ENCODE measurements around the gene ADORA1.

Gene ADORA1

DNA sequence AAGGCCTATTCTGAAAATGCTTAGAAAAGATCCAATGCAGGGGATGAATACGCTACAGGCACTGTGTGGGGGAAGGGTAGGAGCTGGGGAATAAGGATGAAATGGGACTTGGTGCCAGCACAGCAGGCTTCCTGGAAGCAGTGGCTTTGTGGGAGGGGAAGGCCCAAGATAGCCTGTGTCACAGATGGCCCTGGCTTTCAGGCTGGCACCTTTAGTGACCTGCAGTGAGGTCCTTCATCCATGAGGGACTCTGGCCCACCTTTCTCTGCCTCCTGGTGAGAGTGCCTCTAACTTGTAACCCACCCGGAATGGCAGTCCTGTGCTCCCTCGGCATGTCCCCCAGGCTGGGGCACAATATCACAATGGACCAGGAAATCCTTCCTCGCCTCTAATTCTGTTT lies 58.1 kb downstream of the ADORA1 start:
- DNase-seq (ENCODE audit: low spot score), result no peak
- no peak for FAIRE-seq

DNA sequence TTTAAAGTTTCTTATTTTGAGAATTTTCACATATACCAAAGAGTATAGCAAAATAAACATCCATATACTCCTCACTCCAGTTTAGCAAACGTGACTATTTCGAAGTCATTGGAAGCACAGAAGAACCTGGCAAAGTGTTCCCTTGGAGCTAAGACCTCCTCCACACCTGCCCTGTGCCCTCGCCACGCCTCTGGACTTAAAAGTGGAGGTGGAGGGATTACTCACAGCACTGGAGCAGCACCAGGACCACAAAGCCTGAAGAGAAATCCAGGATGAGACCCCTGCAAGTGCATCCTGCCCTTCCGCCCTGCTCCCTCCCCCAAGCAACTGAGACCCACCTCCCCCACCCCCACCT lies 58.5 kb downstream of the ADORA1 start:
- FAIRE-seq, result no peak

DNA sequence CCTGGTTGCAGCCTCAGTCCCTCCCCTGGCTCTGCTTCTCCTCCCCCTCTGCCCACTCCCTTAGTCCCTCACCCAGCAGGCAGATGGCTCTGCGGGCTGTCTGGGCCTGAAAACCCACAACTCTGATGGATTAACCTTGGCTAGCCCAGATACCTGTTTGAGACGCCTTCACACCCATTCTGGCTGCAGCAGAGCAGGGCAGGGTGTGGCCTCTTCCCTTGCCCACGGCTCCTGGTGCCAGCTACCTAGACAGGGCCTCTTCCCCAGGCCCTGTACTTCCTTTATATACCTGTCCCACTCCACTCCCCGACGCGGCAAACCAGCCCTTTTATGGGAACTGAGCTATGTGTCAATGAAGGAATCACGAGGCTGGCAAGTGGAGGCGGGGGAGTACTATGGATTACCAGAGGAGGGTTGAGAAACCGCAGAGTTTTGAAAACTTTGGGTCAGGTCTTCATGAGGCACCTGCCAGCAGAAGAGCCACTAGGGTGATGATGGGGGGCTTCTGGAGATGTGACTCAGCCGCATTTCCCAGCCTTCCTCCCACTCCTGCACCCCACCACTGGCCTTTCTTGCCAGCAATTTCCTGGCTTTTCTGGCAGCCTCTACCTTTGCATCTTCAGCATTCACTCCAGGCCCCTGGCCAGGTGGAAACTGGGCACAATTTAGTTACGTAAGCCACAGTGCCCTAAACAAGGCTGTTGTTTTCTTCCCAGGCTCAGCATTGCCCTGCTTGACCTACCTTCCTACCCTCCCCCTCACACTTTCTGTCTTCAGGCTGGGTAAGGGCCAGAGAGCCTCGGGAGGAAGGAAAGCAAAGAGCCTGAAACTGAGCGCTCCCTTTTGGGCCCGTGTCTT lies 59.1 kb downstream of the ADORA1 start, which contains the start of gene CHI3L1:
CHI3L1 (minus strand) TSS at position 259 of the 858 bp plus-strand sequence; CDS start at position 178, 81 bp downstream.
- no peak for FAIRE-seq
- DNase-seq (ENCODE audit: low spot score), result no peak

More for the DNA sequence above, 58.5 kb downstream of the ADORA1 start:
- no peak for DNase-seq (ENCODE audit: low spot score)

DNA sequence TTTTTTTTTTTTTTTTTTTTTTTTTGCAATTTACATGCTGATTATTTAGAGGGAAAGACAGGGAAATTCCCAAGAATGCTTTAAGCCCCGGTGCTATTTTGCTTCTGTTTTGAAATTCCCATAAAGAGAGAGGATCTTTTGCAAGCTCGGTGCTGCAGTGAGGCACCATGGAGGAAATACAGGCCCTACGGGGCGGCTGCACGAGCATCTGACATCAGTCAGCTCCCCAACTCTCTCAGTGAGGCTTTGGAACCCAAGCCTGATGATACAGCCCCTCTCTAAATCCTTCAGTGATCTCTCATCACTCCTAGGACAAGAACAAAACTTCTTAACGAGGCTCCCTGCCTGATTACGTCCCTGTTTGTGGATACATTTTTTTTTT lies 59.8 kb downstream of the ADORA1 start:
- FAIRE-seq (no peak), DNase-seq (ENCODE audit: low spot score) (no peak)

DNA sequence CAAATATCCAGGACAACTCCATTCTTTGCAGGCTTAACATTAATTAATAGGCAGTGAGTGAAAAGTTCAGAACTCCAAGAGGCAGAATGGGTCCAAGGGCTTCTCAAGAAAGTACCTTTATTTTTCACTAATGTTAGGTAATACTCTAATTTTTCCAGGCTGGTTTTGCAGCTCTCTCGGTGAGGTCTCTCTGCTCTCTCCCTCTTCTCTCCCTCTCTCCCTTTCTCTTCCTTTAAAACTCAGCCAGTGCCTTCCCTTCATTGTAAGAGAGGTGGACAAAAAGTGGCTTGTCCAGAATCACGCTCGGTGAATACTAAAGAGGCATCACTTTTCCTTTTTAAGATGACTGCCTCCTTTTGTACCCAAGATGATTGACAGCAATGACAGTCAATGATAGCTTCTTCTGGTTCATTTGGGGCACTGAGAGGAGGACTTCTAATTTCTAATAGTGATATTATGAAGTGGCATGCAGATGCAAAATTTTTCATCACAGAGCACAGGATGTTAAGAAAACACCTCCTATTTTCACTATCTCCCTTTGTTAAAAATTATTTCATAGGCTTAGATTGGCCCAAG lies 60.3 kb downstream of the ADORA1 start:
- FAIRE-seq (no peak), DNase-seq (ENCODE audit: low spot score) (no peak)

DNA sequence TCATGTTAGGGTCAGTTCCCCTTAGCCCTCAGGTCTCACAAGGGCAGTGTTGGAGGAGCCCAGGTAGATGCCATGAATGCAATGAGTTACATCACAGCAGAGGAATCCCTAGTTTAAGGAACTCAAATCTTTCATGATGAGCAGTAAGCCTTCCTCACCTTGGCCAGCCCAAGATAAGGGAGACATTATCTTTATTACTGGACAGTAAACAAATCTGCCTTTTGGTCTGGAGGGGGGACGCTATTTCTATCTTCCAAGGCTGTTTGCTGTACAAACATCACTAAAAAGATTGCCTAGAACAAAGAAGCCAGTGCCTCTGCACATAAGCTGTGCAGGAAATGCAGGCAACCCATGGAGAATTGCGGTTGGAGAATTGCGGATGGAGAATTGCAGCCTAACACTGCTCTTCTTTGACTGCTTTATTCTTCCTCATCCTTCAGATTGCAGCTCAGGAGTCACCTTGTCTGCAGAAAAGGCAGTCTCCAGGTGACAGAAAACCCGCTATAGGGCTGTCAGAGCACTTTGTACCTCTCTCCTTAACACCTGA lies 61.2 kb downstream of the ADORA1 start:
- FAIRE-seq (no peak), DNase-seq (ENCODE audit: low spot score) (no peak)

DNA sequence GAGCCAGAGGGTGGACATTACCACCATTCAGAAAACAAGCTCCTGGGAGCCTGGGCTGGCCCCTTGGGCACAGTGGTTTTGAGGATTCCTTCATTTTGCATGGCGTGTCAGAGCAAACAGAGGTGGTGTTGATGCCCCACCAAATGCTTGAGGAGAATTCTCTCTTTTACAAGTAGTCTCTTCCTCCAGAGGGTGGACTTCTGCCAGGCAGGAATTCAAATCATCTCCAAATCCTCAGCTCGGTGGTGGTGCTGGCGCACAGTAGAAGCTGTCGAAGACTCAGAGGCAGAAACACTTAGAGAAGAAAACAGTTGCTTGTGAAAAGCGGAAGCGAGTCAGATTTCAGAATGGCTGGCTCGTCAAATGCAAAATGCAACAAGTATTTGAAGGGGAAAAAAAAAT lies 62.4 kb downstream of the ADORA1 start:
- FAIRE-seq (no peak), DNase-seq (ENCODE audit: low spot score) (no peak)

DNA sequence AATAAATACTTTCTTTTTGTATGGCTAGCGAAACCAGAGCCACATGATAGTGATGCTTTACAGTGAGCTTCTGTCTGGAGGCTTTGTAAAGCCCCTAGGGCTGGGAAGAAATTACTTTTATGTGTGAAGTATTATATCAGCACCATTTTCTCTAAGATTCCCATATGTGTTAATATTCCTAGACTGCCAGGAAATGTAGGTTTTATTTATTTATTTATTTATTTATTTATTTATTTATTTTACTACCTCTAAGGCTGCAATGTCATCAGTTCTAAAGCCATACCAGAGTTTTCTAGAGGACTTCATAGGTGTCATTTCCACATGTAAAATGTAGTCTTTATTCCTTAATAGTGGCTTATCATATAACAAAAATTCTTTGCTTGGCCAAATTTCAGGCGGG lies 63.4 kb downstream of the ADORA1 start:
- FAIRE-seq (no peak), DNase-seq (ENCODE audit: low spot score) (no peak)

DNA sequence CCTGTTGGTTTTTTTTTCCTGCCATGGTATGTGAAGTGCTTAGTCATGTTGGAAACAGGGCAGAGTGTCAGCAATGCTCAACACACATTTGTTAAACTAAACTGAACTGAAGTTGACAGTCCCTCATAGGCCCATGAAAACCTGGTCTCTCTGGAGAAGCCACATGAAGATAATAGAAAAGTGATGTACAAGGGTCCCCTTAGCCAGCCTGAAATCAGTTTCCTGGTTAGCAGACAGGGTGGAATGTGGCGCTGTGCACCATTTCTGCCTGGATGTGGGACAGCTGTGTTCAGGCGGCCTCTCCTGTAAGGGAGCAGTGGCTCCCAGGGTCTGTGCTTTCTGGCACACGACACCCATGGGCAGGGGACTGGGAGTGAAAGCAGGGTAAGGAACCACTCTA lies 68.8 kb downstream of the ADORA1 start:
- FAIRE-seq (no peak), DNase-seq (ENCODE audit: low spot score) (no peak)

DNA sequence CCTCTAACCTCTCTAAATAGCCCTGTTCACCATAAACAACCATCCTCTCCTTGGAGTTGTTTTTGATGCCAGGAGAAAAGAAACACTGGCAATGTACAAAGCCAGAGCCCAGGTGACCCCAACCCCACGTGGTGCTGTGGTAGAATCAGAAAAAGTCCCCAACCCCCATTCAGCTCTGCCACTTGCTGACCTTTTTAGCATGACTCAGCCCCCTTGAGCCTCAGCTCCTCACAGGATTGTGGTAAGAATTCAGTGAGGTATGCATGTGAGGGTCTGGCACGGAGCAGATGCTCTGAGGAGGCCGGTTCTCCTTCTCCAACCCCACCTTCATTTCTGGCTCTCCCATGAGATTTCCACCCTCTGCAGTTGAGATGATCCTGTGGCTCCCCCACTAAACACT lies 70.1 kb downstream of the ADORA1 start:
- FAIRE-seq (peak; percentile 79), DNase-seq (ENCODE audit: low spot score) (peak; percentile 71)

DNA sequence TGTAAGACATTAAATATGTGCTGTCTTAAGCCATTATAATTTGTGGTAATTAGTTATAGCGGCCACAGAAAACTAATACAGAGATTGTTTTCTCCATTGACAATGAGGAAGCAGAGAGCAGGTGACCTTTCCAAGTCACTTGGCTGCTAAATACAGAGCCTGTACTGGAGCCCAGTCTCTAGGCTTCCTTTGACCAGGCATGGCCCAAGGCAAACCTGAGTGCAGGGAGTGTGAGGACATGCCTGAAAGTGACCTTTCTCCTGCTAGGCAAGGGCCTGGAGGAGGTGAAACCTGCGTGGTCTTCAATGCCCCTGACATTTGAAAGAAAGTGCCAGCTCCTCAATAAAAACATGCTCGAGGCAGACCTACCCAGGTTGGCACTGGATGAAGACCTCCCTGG lies 71.5 kb downstream of the ADORA1 start:
- FAIRE-seq, result no peak

DNA sequence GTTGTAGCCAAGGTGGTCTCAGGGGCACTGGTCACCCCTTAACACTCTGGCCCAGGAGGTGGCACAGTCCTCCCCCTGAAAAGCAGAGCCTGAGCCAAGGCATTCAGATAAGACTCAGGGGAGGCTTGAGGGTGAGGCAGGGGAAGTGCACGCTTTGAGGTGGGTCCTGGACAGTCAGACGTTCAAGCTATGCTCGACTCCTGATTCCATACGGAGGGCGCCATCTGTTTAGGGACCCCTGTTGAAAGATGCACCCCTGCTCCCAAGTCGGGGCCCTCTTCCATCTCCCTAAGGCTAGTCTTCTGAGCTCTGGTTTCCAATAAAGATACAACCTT lies 71.9 kb downstream of the ADORA1 start:
- DNase-seq (ENCODE audit: low spot score), result no peak
- no peak for FAIRE-seq

More for the DNA sequence above, 71.5 kb downstream of the ADORA1 start:
- DNase-seq (ENCODE audit: low spot score), result no peak

DNA sequence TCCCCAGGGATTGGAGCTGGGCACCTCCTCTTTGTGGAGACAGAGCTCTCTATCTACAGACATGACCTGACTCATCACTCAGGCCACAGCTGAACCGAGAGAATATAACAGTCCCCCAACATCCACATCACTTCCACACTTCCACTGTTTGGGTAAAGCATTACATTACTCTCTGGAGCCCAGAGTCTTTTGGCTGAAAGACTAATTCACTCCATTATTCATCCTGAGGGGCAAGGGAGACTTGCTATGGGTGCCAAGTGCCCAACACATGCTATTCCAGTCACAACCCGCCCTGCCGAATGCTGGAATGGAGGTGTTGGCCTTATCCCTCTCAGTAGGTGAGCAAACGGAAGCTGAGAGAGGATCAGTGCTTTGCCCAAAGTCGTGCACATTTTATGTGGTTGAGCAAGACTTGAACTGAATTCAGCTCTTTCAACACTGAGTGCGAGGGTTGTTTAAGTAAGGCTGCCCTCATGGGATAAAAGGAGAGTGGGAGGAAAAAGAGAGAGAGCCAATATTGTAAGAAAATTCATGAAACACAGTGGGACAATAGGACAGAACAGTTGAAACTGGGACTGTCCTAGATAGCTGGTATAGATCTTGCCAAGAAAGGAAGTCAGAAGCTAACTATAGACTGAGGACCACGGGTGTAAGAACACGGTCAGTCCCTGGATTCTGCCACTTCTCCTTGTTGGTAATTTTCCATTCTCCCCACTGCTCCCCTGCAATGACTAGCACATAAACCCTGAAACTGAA lies 72.5 kb downstream of the ADORA1 start:
- no peak for DNase-seq (ENCODE audit: low spot score)
- FAIRE-seq, result no peak

DNA sequence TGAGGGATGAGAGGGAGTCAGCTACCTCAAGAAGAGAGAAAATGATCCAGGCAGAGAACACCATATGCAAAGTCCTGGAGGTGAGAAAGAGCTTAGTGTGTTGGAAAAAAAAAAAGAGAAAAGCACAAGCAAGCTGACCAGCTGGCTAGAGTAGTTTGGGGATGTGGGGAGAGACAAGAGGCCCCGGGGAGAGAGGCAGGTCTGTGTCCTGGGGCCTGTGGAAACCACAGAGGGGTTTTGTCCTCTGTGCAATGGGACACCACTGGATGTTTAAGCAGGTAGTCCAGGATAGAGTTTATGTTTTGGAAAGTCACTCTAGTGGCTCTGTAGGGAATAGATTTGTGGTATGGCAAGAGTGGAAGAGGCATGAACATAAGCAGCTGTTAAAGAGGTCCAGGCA lies 73.4 kb downstream of the ADORA1 start:
- no peak for DNase-seq (ENCODE audit: low spot score)
- no peak for FAIRE-seq

DNA sequence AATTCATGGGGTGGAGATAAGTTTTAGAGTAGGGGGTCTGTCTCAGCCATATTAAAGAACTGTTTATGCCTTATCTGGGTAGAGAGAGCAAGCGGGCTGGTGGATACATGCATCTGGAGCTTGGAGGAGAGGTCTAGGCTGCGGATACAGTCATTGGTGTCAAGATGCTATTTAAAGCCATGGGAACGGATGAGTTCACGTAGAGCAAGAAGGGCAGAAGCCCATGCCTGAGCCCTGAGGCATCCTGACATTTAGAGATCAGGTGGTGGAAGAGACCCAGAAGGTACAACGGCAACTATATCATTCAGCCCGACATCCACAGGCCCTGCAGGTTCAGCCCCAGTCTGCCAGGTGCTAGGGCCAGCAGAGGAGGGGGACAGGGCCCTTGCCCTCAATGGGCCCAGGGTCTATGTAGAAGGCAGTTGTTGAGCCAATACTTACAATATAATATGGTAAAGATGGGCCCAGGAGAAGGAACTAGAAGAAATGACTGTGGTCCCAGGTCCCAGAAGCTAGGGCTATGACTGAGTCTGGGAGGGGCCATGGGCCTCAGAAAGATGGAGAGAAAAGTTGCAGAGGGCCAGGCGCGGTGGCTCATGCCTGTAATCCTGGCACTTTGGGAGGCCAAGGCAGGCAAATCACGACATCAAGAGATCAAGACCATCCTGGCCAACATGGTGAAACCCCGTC lies 74.1 kb downstream of the ADORA1 start:
- DNase-seq (ENCODE audit: low spot score) (no peak), FAIRE-seq (no peak)

DNA sequence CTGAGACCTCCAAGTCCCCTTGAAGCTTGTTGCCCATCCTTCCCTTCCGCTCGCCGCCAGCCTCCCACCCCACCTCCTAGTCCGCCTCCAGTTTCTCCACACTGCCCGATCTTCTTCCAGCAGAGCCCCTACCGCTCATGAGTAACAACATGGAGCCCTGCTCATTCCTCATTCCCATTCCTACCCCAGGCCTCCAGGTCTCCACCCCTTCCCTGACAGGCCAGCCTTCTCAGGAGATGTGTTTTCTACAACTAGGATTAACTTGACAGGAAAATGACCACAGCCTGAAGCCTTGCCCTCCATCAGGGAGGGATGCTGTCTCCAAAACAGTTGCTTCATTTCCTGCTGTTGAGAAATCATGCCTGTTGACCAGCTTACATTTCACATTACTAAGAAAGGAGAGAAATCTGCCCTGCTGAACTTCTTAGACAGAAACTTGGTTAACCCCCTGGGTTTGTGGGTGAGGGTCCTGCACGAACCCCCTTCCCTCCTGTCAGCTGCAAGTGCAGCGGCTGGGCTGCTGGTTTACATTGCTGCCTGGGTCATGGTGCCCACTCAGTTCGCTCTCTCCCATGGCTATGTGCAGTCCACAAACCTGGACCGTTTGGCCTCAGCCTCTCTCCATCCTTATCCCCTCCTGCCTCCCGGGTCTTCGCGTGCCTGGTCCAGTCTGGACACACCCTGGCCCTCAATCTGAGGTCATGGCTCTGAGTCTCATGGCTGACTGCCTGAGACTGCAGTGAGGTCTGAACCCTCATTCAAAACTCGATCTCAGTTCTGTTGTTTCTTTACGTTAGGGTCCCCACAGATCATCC lies 75.1 kb downstream of the ADORA1 start:
- DNase-seq (ENCODE audit: low spot score), result no peak
- FAIRE-seq, result no peak

DNA sequence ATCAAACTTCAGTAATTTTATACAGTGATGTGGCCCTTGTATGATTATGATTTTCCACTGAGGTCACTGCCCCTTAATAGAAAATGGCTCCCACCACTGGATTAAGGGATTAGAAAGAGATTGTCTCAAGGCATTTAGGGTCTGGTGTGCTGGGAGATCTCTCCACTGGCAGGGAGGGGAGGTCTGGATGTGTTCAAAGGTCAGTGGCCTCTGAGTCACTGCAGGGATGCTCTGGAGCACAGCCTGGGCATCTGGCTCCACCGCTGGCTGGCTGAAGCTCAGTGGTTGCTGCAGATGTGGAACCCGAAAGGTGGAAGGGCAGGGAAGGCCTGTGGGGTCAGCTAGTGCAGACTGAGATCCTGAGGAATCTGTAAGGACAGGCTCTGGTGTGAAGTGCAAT lies 77.2 kb downstream of the ADORA1 start:
- no peak for FAIRE-seq

DNA sequence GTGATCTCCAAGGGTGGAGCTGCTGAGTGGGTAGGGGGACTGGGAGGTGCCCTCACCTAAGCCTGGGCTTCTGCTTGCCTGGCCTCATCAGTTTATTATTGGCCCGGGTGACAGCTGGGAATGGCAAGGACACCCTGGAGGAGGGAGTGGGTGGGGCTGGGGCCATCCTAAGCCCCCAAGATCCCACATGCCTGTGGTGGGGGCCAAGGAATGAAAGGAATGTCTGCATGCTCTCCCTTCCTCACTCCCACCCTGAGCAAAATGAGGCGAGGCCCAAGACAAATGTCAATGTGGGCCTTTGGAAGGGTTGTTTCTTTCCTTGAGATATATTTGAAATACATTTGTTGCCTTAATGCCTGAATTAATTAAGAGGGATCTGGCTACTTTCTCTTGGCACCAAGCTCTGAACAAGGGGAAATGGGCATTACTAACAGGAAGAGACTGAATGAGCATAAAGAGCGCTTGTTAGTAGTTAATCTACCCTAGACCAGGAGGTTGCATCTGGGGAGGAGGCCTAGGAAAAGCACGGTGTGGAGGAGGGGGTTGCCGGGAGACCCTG lies 78.7 kb downstream of the ADORA1 start:
- no peak for DNase-seq (ENCODE audit: low spot score)
- FAIRE-seq, result no peak

More for the DNA sequence above, 77.2 kb downstream of the ADORA1 start:
- no peak for DNase-seq (ENCODE audit: low spot score)

DNA sequence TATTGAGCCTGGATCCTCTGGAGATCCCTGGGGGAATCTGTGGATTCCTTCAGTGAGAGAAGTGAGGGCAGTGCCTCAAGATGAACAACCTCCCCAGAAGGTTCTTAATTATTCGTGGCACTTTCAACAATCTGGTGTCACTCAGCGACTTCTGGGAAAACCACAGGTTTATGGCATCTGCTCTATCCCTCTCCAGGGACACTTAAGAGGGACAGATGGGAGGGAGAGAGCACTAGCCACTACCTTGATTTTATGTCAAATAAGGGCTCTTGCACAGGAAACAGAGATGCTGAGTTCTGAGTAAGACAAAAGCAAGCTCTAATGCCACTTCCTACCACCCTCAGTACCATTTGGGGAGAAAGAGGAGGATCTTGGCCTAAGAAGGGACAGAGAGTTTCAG lies 80.2 kb downstream of the ADORA1 start:
- no peak for DNase-seq (ENCODE audit: low spot score)
- FAIRE-seq, result no peak

DNA sequence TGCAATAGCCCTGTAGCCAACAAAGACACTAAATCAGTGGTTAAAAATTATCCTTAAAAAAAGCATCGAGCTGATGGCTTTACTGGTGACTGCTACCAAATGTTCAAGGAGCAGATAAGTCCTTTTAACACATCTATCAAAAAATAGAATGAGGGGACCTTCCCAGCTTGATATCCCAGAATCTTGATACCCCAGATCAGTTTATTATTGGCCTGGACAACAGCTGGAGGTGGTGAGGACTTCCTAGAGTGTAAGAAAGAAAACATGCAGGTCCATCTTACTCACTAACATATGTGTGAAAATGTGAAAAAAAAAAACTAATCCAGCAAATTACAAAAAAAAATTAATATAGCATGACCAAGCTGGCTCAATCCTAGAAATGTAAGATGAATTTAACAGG lies 80.7 kb downstream of the ADORA1 start:
- no peak for FAIRE-seq

More for the DNA sequence above, 80.7 kb downstream of the ADORA1 start:
- DNase-seq (ENCODE audit: low spot score), result no peak

Data from RCC 7860 (cell line).